Body of pancreas (tissue), 4 donors: Measurements from ENCODE around the gene ANKMY1. TPM values are rescaled to one million over a fixed set of nuclear protein-coding genes. Genes with fewer than 3 reads are reported as not detected.

Experiments
- ATAC-seq: fragments of 150-250 bp; one replicate; pipeline ENCODE4 v1.9.1; 2016
- DNase-seq, 4 donors: peaks; one replicate each; pipeline ENCODE4 v3.0.0-alpha.2; 2019
- H3K27ac ChIP-seq, 4 donors: fragments of 200-600 bp; sonication (generic); 1 replicate in 3 of 4; 2 replicates in 1 of 4; pipeline versions ENCODE4 v1.5.1 to v1.6.1; 2016 to 2019; ENCODE audit warnings: mild to moderate bottlenecking in 1 of 4, mixed read lengths in 1 of 4, moderate library complexity in 1 of 4
- H3K27me3 ChIP-seq, 2 donors: fragments of 200-600 bp; sonication (generic); one replicate each; pipeline ENCODE4 v1.6.0; 2016; ENCODE audit warnings: mild to moderate bottlenecking in 1 of 2
- H3K36me3 ChIP-seq, 2 donors: fragments of 200-600 bp; sonication (generic); replicated peaks in 1 of 2; 2 replicates each; pipeline ENCODE4 v1.5.1; 2016; ENCODE audit warnings: low read depth in 2 of 2; ENCODE audit not compliant: insufficient read depth in 1 of 2
- H3K4me1 ChIP-seq: fragments of 200-600 bp; sonication (generic); one replicate; pipeline ENCODE4 v1.6.0; 2016
- H3K4me3 ChIP-seq, 2 donors: fragments of 200-600 bp; sonication (generic); 1 replicate in 1 of 2; 2 replicates in 1 of 2; pipeline ENCODE4 v1.5.1; 2016 to 2019
- H3K9me3 ChIP-seq, 3 donors: fragments of 200-600 bp; sonication (generic); 1 replicate in 2 of 3; 2 replicates in 1 of 3; pipeline ENCODE4 v1.5.1; 2016
- POLR2A ChIP-seq, 3 donors: fragments of 450-650 bp; IDR thresholded peaks; one replicate each; pipeline ENCODE4 v1.6.1; 2016; ENCODE audit warnings: antibody characterized with exemption in 3 of 3, mild to moderate bottlenecking in 2 of 3
- WGBS, 2 donors: methylation state at CpG; one replicate each; pipeline ENCODE4 v1.1.5; 2017; 5-methylcytosine and 5-hydroxymethylcytosine counted together
- intact Hi-C: fragments of 100-400 bp; cut with DNase I; formaldehyde crosslinking; loops from one replicate; pipeline ENCODE4 v1.15.1; 2023
- total RNA-seq, 2 donors: library from RNA; depleted of rRNA; stranded (reverse); fragments of >200 nt; gene quantifications; one replicate each; pipeline ENCODE4 v1.1.0, GENCODE V29; 2016
- TF ChIP-seq, protein P1 (sequence below), 7 experiments: fragments of 450-650 bp in 4 of 7; fragments of 200-600 bp in 3 of 7; sonication (generic) in 3 of 7; IDR thresholded peaks; one replicate each; pipeline ENCODE4 v1.5.1; 2016 to 2019; ENCODE audit warnings: antibody characterized with exemption in 7 of 7

ANKMY1 gene
- total RNA-seq, 2 donors from 2014 or later: 17.9 to 26.0 TPM

DNA sequence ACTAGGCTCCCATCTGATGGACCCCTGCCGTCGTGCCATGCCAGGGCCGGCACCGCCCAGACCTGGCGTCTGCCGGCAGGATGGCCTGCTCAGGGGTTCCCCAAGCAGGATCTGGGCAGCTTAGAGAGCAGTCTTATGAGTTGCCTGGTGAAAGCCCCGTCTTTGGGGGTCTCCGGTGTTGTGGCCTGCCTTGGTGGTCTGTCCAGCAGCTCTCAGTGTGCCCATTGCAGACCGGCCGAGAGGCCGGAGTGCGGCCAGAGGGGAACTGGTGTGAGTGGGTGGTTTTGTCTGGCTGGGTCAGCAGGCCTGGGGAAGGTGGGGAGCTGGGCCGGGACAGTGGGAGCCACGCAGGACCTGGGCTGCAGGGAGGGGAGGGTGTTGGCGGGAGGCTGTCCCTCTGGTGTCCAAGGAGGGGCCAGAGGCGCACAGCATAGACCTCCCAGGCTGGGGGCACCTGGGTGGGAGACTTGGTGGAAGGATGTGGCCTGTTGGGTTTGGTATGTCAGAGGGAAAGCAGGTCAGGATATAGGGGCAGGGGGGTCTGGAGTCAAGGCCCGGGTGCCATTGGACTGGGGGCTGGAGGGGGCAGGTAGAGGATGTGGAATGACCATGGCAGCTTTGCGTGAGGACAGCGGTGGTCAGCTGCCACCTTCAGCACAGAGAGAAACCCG is 105.9 kb downstream of the ANKMY1 start:
- Histone ChIP-seq H3K9me3 (no peaks in the 10 kb centered on the region), H3K27me3 (no peaks in the 10 kb centered on the region), H3K4me1 (peaks cover 31% of the 10 kb centered on the region), H3K36me3 (no peaks in the 10 kb centered on the region), H3K4me3 (no peak overlapping the region), H3K27ac (no peak overlapping the region)
- DNase-seq (no peak), ATAC-seq (no peak)
- TF ChIP-seq POLR2A (IDR thresholded peaks at IDR 0.05): no peak
- TF ChIP-seq, protein P1, sequence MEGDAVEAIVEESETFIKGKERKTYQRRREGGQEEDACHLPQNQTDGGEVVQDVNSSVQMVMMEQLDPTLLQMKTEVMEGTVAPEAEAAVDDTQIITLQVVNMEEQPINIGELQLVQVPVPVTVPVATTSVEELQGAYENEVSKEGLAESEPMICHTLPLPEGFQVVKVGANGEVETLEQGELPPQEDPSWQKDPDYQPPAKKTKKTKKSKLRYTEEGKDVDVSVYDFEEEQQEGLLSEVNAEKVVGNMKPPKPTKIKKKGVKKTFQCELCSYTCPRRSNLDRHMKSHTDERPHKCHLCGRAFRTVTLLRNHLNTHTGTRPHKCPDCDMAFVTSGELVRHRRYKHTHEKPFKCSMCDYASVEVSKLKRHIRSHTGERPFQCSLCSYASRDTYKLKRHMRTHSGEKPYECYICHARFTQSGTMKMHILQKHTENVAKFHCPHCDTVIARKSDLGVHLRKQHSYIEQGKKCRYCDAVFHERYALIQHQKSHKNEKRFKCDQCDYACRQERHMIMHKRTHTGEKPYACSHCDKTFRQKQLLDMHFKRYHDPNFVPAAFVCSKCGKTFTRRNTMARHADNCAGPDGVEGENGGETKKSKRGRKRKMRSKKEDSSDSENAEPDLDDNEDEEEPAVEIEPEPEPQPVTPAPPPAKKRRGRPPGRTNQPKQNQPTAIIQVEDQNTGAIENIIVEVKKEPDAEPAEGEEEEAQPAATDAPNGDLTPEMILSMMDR (IDR thresholded peaks at IDR 0.05): no peak
- intact Hi-C loops: no loop called here
- WGBS, 2 donors: 73 to 75% methylated on average over 13 to 20 of the region's 20 CpGs

DNA sequence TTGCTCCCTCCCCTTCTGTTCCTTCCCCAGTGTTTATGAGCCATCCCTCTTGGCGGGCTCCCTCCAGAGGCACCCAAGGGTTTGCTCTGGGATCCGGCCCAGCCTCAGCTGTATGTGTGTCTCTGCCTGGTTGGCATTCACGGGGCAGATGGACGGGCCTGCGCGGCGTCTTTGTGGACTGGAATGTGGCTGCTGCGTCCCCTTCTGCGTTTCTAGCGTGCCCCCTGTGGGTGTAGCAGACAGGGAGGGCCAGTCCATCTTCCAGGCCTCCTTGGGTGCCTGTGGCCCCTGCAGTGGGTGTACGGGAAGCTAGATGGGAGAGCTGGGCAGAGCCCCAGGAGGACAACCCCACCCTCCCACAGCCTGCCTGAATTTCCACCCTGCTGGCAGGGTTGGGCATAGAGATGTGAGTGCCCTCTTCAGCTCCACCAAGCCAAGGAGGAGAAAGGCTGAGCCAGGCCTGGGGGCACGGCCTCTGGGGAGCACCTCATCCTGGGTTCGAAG is 106.6 kb downstream of the ANKMY1 start:
- Histone ChIP-seq H3K4me3 (no peak overlapping the region), H3K9me3 (no peaks in the 10 kb centered on the region), H3K27me3 (no peaks in the 10 kb centered on the region), H3K4me1 (peaks cover 31% of the 10 kb centered on the region), H3K36me3 (no peaks in the 10 kb centered on the region), H3K27ac (no peak overlapping the region)
- 81 to 94% methylated on average over 9 of the region's 13 CpGs for WGBS, 2 donors
- intact Hi-C loops: no loop called here
- ATAC-seq (no peak), DNase-seq (no peak)
- TF ChIP-seq POLR2A (IDR thresholded peaks at IDR 0.05): no peak
- TF ChIP-seq, protein P1 (IDR thresholded peaks at IDR 0.05): no peak

DNA sequence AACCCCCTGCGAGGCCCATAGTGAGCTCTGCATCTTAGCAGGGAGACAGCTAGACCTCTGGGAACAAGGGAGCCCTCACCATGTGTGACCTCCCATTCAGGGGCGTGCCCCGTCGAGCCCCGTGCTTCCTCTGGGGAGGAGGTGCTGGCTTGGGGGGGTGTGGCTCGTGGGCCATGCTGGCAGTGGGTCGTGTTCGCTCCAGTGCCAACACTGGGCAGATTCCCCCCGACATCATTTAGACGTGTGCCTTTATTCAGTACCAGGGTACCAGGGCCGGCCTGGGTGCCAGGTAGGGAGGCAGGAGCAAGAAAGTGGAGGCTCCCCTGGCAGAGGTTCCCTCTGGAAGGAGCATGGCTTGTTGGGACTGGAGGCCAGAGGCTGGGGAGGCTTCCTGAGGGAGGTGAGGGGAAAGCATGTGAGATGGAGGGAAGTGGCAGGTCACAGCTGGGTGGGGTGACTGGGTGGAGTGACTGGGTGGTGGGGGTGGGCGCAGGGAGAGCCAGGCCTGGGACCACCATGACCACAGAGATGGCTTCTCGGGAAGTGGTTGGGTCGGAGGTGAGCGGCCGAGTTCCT is 107.2 kb downstream of the ANKMY1 start:
- Histone ChIP-seq H3K27me3 (no peaks in the 10 kb centered on the region), H3K9me3 (no peaks in the 10 kb centered on the region), H3K27ac (no peak overlapping the region), H3K36me3 (no peaks in the 10 kb centered on the region), H3K4me3 (no peak overlapping the region), H3K4me1 (peaks cover 28% of the 10 kb centered on the region)
- ATAC-seq (no peak), DNase-seq (no peak)
- 73 to 90% methylated on average over 3 to 16 of the region's 16 CpGs for WGBS, 2 donors
- intact Hi-C loops: no loop called here
- TF ChIP-seq POLR2A (IDR thresholded peaks at IDR 0.05): no peak
- TF ChIP-seq, protein P1 (IDR thresholded peaks at IDR 0.05): no peak

DNA sequence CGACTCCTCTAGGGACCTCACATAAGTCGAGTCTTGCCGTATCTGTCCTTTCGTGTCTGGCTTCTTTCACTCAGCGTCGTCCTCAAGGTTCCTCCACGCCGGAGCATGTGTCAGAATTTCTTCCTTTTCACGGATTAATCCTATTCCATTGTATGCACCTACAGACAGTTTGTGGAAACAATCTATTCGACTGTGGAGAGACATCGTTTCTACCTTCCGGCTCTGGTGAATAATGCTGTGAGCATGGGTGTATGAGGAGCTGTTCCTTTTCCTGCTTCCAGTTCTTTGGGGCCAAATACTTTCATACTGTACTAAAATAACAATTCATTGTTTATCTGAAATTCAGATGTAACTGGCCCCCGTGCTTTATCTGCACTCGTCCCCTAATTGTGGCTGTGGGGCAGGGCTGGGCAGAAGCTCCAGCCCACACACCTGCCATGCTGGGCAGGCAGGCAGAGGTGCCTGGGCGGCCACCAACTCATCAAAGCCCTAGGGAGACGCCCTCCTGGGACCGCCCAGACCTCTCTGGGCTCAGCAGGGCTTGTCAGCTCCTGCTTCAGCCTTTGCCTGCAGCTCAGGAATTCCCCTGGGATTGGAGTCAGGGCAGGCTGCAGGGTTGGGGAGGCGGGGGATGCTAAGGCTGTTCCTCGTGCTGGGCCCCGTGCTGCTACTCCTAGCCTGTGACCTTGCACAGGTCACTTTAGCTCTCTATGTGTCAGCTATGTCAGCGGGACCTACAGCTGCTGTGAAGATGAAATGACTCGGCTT is 107.8 kb downstream of the ANKMY1 start:
- ATAC-seq (no peak), DNase-seq (no peak)
- H3K27me3 ChIP-seq: no peaks in the 10 kb centered on the region
- peaks cover 21% of the 10 kb centered on the region for H3K4me1 ChIP-seq
- 72% methylated on average over 14 to 22 of the region's 22 CpGs for WGBS, 2 donors
- H3K9me3 ChIP-seq: no peaks in the 10 kb centered on the region
- H3K27ac ChIP-seq: no peak overlapping the region
- H3K4me3 ChIP-seq: no peak overlapping the region
- H3K36me3 ChIP-seq: no peaks in the 10 kb centered on the region
- intact Hi-C loops: loop anchor here (10.0 kb wide), 1 partner anchor 305 kb away; the partner anchor contains the start of gene OTOS
- TF ChIP-seq, protein P1 (IDR thresholded peaks at IDR 0.05): no peak
- TF ChIP-seq POLR2A (IDR thresholded peaks at IDR 0.05): no peak
